ENCODE data around the gene PSD4. TPM values are rescaled to one million over a fixed set of nuclear protein-coding genes. Genes with fewer than 3 reads are reported as not detected.

The PSD4 gene
- total RNA-seq, 1 experiment from 2014 or later, result 0.60 TPM

GRCh38 chr2:113219889-113220641 lies 46.3 kb downstream of the PSD4 start:
- CTCF ChIA-PET, result interaction anchor here (1.0 kb wide), 1 partner anchor 82 kb away, joined by 4 read pairs; no protein-coding TSS in a partner anchor
- intact Hi-C loops (cut with micrococcal nuclease; ENCODE audit: unreplicated experiment), result no loop called here
- no peaks in the 10 kb centered on the region for H3K36me3 ChIP-seq (ENCODE audit: insufficient read depth, low read length, poor library complexity, severe bottlenecking)
- no peaks in the 10 kb centered on the region for H3K27me3 ChIP-seq (replicated peaks; ENCODE audit: insufficient read depth, low read depth, low read length, poor library complexity)
- BruUV-seq (replicated peaks), result no TSS peak
- H3K4me1 ChIP-seq (ENCODE audit: insufficient read depth, low read length, poor library complexity, severe bottlenecking), result peaks cover 39% of the 10 kb centered on the region
- H3K9me3 ChIP-seq (ENCODE audit: low read depth, low read length, poor library complexity, severe bottlenecking), result no peaks in the 10 kb centered on the region
- no peak overlapping the region for H3K4me3 ChIP-seq (ENCODE audit: low read depth, low read length, poor library complexity, severe bottlenecking)
- peak; percentile 64 for DNase-seq (ENCODE audit: low spot score)
- peak overlapping the region; percentile 12 for H3K27ac ChIP-seq (ENCODE audit: low read depth, low read length, poor library complexity, severe bottlenecking)
- POLR2A ChIA-PET (ENCODE audit: low non-redundant PET), result no interaction called here
- TF ChIP-seq CTCF (conservative IDR thresholded peaks at IDR 0.05; ENCODE audit: low read depth, low read length), result no peak
- no peak for TF ChIP-seq EZH2 (IDR thresholded peaks at IDR 0.05; ENCODE audit: borderline replicate concordance, low read depth, low read length, poor library complexity, severe bottlenecking)

- no peak for TF ChIP-seq EZH2 (IDR thresholded peaks at IDR 0.05; ENCODE audit: borderline replicate concordance, low read depth, low read length, poor library complexity, severe bottlenecking)
- no peak for TF ChIP-seq CTCF (conservative IDR thresholded peaks at IDR 0.05; ENCODE audit: low read depth, low read length)
- Histone ChIP-seq H3K36me3 (ENCODE audit: insufficient read depth, low read length, poor library complexity, severe bottlenecking) (no peaks in the 10 kb centered on the region), H3K27me3 (replicated peaks; ENCODE audit: insufficient read depth, low read depth, low read length, poor library complexity) (no peaks in the 10 kb centered on the region), H3K4me3 (ENCODE audit: low read depth, low read length, poor library complexity, severe bottlenecking) (no peak overlapping the region), H3K9me3 (ENCODE audit: low read depth, low read length, poor library complexity, severe bottlenecking) (no peaks in the 10 kb centered on the region), H3K4me1 (ENCODE audit: insufficient read depth, low read length, poor library complexity, severe bottlenecking) (peaks cover 49% of the 10 kb centered on the region), H3K27ac (ENCODE audit: low read depth, low read length, poor library complexity, severe bottlenecking) (peak overlapping the region; percentile 12)
- ChIA-PET POLR2A (ENCODE audit: low non-redundant PET) (no interaction called here), CTCF (no interaction called here)
- intact Hi-C loops (cut with micrococcal nuclease; ENCODE audit: unreplicated experiment), result no loop called here
- peak; percentile 54 for DNase-seq (ENCODE audit: low spot score)
- BruUV-seq (replicated peaks), result no TSS peak
Measured at GRCh38 chr2:113220970-113221708, 47.4 kb downstream of the PSD4 start.

GRCh38 chr2:113221846-113222245 lies 48.1 kb downstream of the PSD4 start:
- CTCF ChIA-PET, result no interaction called here
- Histone ChIP-seq H3K4me3 (ENCODE audit: low read depth, low read length, poor library complexity, severe bottlenecking) (no peak overlapping the region), H3K27ac (ENCODE audit: low read depth, low read length, poor library complexity, severe bottlenecking) (no peak overlapping the region), H3K4me1 (ENCODE audit: insufficient read depth, low read length, poor library complexity, severe bottlenecking) (peaks cover 48% of the 10 kb centered on the region), H3K36me3 (ENCODE audit: insufficient read depth, low read length, poor library complexity, severe bottlenecking) (no peaks in the 10 kb centered on the region), H3K27me3 (replicated peaks; ENCODE audit: insufficient read depth, low read depth, low read length, poor library complexity) (no peaks in the 10 kb centered on the region), H3K9me3 (ENCODE audit: low read depth, low read length, poor library complexity, severe bottlenecking) (no peaks in the 10 kb centered on the region)
- POLR2A ChIA-PET (ENCODE audit: low non-redundant PET), result no interaction called here
- BruUV-seq (replicated peaks), result no TSS peak
- DNase-seq (ENCODE audit: low spot score), result no peak
- no peak for TF ChIP-seq CTCF (conservative IDR thresholded peaks at IDR 0.05; ENCODE audit: low read depth, low read length)
- no peak for TF ChIP-seq EZH2 (IDR thresholded peaks at IDR 0.05; ENCODE audit: borderline replicate concordance, low read depth, low read length, poor library complexity, severe bottlenecking)
- intact Hi-C loops (cut with micrococcal nuclease; ENCODE audit: unreplicated experiment), result no loop called here
